Activated T-helper 9 cell treated with anti-CD3 and anti-CD28 coated beads, Interleukin-2, amount 50 U/mL, for 16 hours (primary cell): Measurements from ENCODE around the gene SPG11.

ENCODE experiments used
- DNase-seq: peaks from one replicate; pipeline ENCODE4 v3.0.0-alpha.2; 2020; ENCODE audit warnings: low read depth

The SPG11 gene

DNA sequence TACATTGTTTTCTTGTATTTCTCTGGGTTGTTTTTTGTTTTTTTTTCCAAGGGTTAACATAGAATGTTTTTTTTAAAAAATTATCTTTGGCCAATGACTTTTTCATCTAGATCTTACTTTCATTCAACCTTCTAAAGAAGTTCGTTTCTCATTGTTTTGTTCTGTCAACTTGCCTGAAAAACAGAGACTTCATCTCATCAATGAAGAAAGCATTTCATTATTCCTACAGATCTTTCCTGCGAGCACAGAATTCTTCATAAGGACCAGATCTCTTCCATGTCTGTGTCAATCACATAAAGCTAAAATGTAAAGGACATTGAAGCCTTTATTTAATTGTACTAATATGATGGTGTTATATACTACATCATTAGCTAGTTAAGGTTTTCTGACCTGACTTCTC is 136.2 kb downstream of the SPG11 start:
- no peak for DNase-seq

DNA sequence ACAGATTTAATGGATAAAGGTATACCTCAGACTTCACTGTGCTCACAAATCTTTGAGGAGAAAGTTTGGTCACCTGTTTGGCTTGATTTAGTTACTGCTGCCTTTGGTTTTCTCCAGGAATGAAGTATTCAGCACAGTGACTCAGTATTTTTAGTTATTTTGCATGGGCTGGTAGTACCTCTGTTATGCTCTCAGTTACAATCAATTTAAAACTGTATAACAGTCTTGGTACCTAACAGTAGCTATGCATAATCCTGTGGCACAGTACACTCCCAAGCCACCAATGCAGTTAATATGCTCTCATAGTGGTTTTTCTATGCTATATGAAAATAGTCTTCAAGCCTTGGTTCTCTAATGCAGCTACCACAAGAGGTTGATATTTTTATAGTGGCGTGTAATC is 138.4 kb downstream of the SPG11 start:
- DNase-seq: no peak

DNA sequence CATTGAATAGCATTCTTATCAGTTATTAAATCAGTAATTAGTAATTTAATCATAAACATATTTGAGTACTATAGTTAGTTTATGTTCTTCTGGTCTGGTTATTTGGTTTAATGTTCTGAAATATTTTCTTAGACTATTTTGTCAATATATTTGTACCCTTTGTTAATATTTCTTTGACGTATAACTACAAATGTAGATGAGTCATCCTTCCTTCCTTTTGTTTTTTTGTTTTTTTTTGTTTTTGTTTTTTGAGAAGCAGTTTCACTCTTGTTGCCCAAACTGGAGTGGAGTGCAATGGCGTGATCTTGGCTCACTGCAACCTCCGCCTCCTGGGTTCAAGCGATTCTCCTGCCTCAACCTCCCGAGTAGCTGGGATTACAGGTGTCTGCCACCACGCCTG is 143.9 kb downstream of the SPG11 start:
- no peak for DNase-seq

DNA sequence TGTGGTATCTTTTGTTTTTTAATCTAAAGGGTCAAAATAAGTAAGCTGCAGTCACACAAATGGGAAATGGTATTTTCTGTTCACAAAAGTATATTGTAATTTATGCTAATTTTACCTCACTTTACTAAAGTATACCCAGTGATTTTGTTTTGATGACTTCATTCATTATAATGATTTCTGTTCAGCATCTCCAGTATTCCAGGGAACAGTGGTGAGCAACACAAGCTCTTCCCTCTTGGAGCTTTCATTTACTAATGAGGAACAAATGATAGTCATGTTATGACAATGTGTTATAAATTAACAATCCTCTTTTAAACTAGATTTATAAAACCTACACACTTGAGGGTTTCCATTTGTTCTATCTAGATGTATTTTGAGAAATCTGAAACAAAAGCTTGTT is 147.0 kb downstream of the SPG11 start:
- DNase-seq: no peak
